DOHH2 (cell line): Measurements from ENCODE around the gene REXO1.
"Not testable (repeated sequence)": the region's sequence is repeated elsewhere in the genome, so short reads cannot be mapped to it uniquely, and the experiment has no call there.

Source experiments
- CTCF ChIP-seq: fragments of 200-600 bp; sonication (generic); IDR thresholded peaks from one replicate; pipeline ENCODE4 v1.5.1; 2014; ENCODE audit warnings: antibody characterized with exemption, mild to moderate bottlenecking, low read depth, low read length; ENCODE audit not compliant: poor library complexity, severe bottlenecking
- EZH2phosphoT487 ChIP-seq: fragments of 200-600 bp; sonication (generic); IDR thresholded peaks from 2 replicates; pipeline ENCODE4 v1.6.1; 2017; ENCODE audit warnings: borderline replicate concordance, mild to moderate bottlenecking, antibody characterized with exemption, low read length, moderate library complexity, mixed read lengths

DNA sequence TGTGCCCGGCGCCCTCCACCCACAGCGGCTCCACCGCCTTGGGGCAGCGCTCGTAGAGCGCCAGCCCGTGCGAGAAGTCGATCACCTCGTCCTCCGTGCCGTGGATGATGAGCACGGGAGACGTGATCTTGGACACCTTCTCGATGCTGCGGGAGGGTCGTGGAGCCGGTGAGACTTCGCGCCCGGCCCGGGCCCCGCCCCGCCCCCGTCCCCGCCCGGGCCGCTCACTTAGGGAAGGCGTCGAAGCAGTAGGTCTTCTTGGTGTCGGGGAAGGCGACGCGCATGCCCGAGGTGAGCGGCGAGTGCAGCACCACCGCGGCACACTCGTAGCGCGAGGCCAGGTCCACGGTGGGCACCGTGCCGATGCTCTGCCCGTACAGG lies 29.0 kb upstream of the REXO1 start:
- not testable (repeated sequence) for TF ChIP-seq CTCF, EZH2phosphoT487
